T-helper 22 cell (primary cell): Measurements from ENCODE around the gene BOD1.

Experiments used
- DNase-seq: peaks from one replicate; pipeline ENCODE4 v3.0.0-alpha.2; 2020; ENCODE audit warnings: low read depth

BOD1 gene

GRCh38 chr5:173577166-173577565 lies 39.3 kb downstream of the BOD1 start:
- no peak for DNase-seq

GRCh38 chr5:173575985-173576384 lies 40.5 kb downstream of the BOD1 start:
- no peak for DNase-seq

- no peak for DNase-seq
These were observed 41.5 kb downstream of the BOD1 start for GRCh38 chr5:173574983-173575382.

GRCh38 chr5:173573126-173573960 lies 43.1 kb downstream of the BOD1 start:
- DNase-seq: peak; percentile 2

GRCh38 chr5:173572431-173573125 lies 43.9 kb downstream of the BOD1 start:
- no peak for DNase-seq

GRCh38 chr5:173570321-173571090 lies 45.9 kb downstream of the BOD1 start:
- DNase-seq: no peak

- no peak for DNase-seq
These were observed 47.7 kb downstream of the BOD1 start for GRCh38 chr5:173568703-173569102.

GRCh38 chr5:173568128-173568527 lies 48.3 kb downstream of the BOD1 start:
- no peak for DNase-seq

- no peak for DNase-seq
These were observed 48.9 kb downstream of the BOD1 start for GRCh38 chr5:173567548-173567947.

- DNase-seq: no peak
These were observed 50.9 kb downstream of the BOD1 start for GRCh38 chr5:173565491-173566072.

GRCh38 chr5:173564106-173564505 lies 52.3 kb downstream of the BOD1 start:
- DNase-seq: no peak

GRCh38 chr5:173563246-173563645 lies 53.2 kb downstream of the BOD1 start:
- no peak for DNase-seq

- DNase-seq: no peak
These were observed 54.0 kb downstream of the BOD1 start for GRCh38 chr5:173562451-173562850.
